Measurements from ENCODE around the gene TLE5.

Gene TLE5

DNA sequence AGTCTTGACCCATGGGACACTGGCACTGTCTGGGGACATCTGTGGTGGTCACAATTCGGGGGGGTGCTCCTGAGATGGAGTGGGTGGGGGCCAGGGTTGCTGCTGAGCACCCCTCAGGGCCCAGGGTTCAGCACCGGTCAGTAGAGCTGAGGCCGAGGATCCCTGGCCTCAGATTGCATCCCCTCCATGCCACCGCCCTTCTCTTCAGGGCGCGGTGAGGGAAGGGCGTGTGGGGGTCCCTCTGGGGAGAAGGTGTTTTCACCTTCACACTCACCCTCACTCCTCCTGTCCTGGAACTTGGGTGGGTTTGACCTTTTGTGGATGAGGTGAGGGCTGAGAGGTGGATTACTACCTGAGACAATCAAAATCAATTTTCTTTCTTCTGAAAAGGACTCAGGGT lies 45.4 kb upstream of the TLE5 start:
- no peak for DNase-seq (ENCODE audit: low spot score)
- ChIA-PET POLR2A (ENCODE audit: low non-redundant PET) (no interaction called here), CTCF (interaction anchor here (1.3 to 1.7 kb wide), 3 partner anchors 22 to 145 kb away, joined by 3 to 11 read pairs (median 3); no protein-coding TSS in a partner anchor)
- H3K27ac ChIP-seq, result peak overlapping the region; percentile 56
- no peak for TF ChIP-seq CTCF (conservative IDR thresholded peaks at IDR 0.05; ENCODE audit: low read depth)

GRCh38 chr19:3106509-3107141 lies 44.3 kb upstream of the TLE5 start:
- no peak for TF ChIP-seq CTCF (conservative IDR thresholded peaks at IDR 0.05; ENCODE audit: low read depth)
- DNase-seq (ENCODE audit: low spot score), result no peak
- CTCF ChIA-PET, result no interaction called here
- H3K27ac ChIP-seq, result peak overlapping the region; percentile 56
- POLR2A ChIA-PET (ENCODE audit: low non-redundant PET), result no interaction called here

- ChIA-PET POLR2A (ENCODE audit: low non-redundant PET) (no interaction called here), CTCF (no interaction called here)
- DNase-seq (ENCODE audit: low spot score), result no peak
- TF ChIP-seq CTCF (conservative IDR thresholded peaks at IDR 0.05; ENCODE audit: low read depth), result no peak
- H3K27ac ChIP-seq, result peak overlapping the region; percentile 56
Measured at GRCh38 chr19:3105641-3106508, 43.6 kb upstream of the TLE5 start.

GRCh38 chr19:3104708-3104983 lies 42.4 kb upstream of the TLE5 start:
- no peak for TF ChIP-seq CTCF (conservative IDR thresholded peaks at IDR 0.05; ENCODE audit: low read depth)
- ChIA-PET CTCF (interaction anchor here (0.6 to 1.2 kb wide), 5 partner anchors 9 to 244 kb away, joined by 3 to 4 read pairs (median 3); no protein-coding TSS in a partner anchor), POLR2A (ENCODE audit: low non-redundant PET) (no interaction called here)
- peak overlapping the region; percentile 7; the same call in 1 of the 2 replicates for H3K27ac ChIP-seq
- DNase-seq (ENCODE audit: low spot score), result no peak

DNA sequence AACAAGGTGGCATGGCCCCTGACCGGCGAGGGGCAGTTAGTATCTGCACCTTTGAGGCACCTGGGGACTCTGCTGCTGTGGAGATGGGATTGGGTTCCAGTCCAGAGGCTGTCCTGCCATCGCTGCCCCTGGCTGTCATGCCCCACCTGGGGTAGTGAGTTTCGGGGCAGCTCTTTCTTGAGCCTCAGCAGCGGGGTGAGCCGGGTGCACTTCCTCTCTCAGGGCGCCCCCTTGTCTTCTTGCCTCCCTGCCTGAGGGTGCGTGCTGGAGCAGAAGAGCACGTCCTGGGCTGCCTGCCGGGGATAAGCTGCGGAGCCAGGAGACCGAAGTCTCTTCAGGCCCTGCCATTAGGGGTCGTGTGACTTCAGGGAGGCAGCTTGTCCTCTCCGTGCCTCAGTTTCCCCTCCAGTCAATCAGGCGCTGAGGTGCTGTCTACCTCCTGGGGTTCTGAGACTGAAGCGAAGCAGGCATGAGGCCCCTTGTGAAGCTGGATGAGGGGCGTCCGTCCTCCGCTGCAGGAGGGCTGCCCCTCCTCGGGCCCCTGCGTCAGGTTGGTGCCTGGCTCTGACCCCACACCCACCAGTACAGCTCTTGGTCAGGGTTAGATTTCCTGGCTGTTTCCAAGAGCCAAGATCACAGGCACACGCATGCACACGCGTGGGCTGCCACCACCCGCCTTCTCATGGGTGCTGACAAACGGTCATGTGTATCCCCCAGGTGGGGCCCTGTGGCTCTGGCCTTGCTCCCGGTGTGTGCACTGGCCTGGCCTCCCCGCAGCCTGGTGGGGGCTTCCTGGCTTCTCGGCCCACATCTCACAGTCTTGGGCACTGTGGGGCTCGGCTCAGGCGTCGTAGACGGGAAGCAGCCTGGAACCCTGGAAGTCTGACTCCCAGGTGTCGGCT lies 40.2 kb upstream of the TLE5 start:
- CTCF ChIA-PET, result no interaction called here
- POLR2A ChIA-PET (ENCODE audit: low non-redundant PET), result interaction anchor here (0.5 kb wide), 1 partner anchor 154 kb away, joined by 6 read pairs; no protein-coding TSS in a partner anchor

More for the DNA sequence above, 40.2 kb upstream of the TLE5 start:
- no peak for DNase-seq (ENCODE audit: low spot score)
- no peak for TF ChIP-seq CTCF (conservative IDR thresholded peaks at IDR 0.05; ENCODE audit: low read depth)
- peak overlapping the region; percentile 82 for H3K27ac ChIP-seq
